Motor neuron (in vitro differentiated cells): ENCODE measurements around the gene MARCHF2. TPM values are rescaled to one million over a fixed set of nuclear protein-coding genes. Genes with fewer than 3 reads are reported as not detected.

Source experiments
- ATAC-seq, 8 experiments: fragments of 200-7000 bp; cut with Tn5 transposase; replicated peaks in 6 of 8; 2 replicates each; pipeline ENCODE4 v1.8.0; 2021; ENCODE audit warnings: mild to moderate bottlenecking in 8 of 8, moderate library complexity in 8 of 8
- H3K27ac ChIP-seq, 2 donors: fragments of 250-450 bp; sonication (Bioruptor Pico); 2 replicates each; pipeline ENCODE4 v1.9.0; 2021; ENCODE audit warnings: antibody characterized with exemption in 2 of 2, mild to moderate bottlenecking in 2 of 2, moderate library complexity in 1 of 2
- H3K4me1 ChIP-seq, 2 donors: fragments of 250-450 bp; sonication (Bioruptor Pico); replicated peaks in 1 of 2; 2 replicates each; pipeline ENCODE4 v1.6.1; 2021; ENCODE audit warnings: antibody characterized with exemption in 2 of 2, mild to moderate bottlenecking in 2 of 2, moderate library complexity in 1 of 2
- H3K4me3 ChIP-seq, 5 donors: fragments of 250-450 bp; sonication (Bioruptor Pico); 2 replicates each; pipeline ENCODE4 v1.9.0; 2021; ENCODE audit warnings: antibody characterized with exemption in 5 of 5, mild to moderate bottlenecking in 5 of 5, moderate library complexity in 4 of 5
- WGBS, 10 experiments: fragments of 450-650 bp; shearing (Covaris generic); methylation state at CpG; one replicate each; pipeline ENCODE4 v1.0.0; 2022; 5-methylcytosine and 5-hydroxymethylcytosine counted together
- in situ Hi-C, 9 experiments: fragments of 400-800 bp; cut with MboI; loops; one replicate each; pipeline ENCODE4 v1.15.0; 2021; ENCODE audit warnings: low sequenced_read_pairs in 9 of 9, low pct_unique_long_range_greater_than_20kb in 2 of 9; ENCODE audit not compliant: unreplicated experiment in 9 of 9
- total RNA-seq, 8 experiments: library from RNA; unstranded; fragments of 300-600 nt; gene quantifications; 2 replicates each; pipeline versions ENCODE4 v1.2.3 to v1.2.4, GENCODE V29; 2022

MARCHF2 gene
- total RNA-seq, 8 experiments from 2014 or later = 10.4 to 38.4 (median 19.4) TPM

- Histone ChIP-seq H3K27ac (no peak overlapping the region), H3K4me3 (no peak overlapping the region), H3K4me1 (peaks cover 11 to 18% of the 10 kb centered on the region in 2 donors)
- in situ Hi-C loops = no loop called here
- WGBS, 10 experiments = 12 to 80% (median 41%) methylated on average over 1 to 6 of the region's 11 CpGs; no CpG with 5 or more reads in 6 of the 10 experiments
- ATAC-seq = no peak
Measured at GRCh38 chr19:8392017-8392591, 21.0 kb upstream of the MARCHF2 start.

- WGBS, 10 experiments = 20 to 80% (median 60%) methylated on average over 1 to 4 of the region's 8 CpGs; no CpG with 5 or more reads in 5 of the 10 experiments
- Histone ChIP-seq H3K4me1 (peaks cover 11 to 18% of the 10 kb centered on the region in 2 donors), H3K27ac (no peak overlapping the region), H3K4me3 (no peak overlapping the region)
- in situ Hi-C loops = no loop called here
- no peak for ATAC-seq
Measured at GRCh38 chr19:8393192-8393870, 19.8 kb upstream of the MARCHF2 start.

GRCh38 chr19:8393871-8394250 is 19.2 kb upstream of the MARCHF2 start:
- no peak overlapping the region for H3K4me3 ChIP-seq
- H3K4me1 ChIP-seq = peaks cover 11 to 18% of the 10 kb centered on the region in 2 donors
- H3K27ac ChIP-seq = no peak overlapping the region
- no peak for ATAC-seq
- in situ Hi-C loops = no loop called here
- WGBS, 10 experiments = 90% methylated on average over 2 to 3 of the region's 8 CpGs; no CpG with 5 or more reads in 8 of the 10 experiments

GRCh38 chr19:8395621-8396082 is 17.5 kb upstream of the MARCHF2 start:
- 87 to 100% (median 90%) methylated on average over 1 to 5 of the region's 14 CpGs; no CpG with 5 or more reads in 5 of the 10 experiments for WGBS, 10 experiments
- Histone ChIP-seq H3K4me3 (no peak overlapping the region), H3K27ac (no peak overlapping the region), H3K4me1 (peaks cover 11 to 13% of the 10 kb centered on the region in 2 donors)
- no peak for ATAC-seq
- in situ Hi-C loops = no loop called here

- WGBS, 10 experiments = 83 to 100% (median 100%) methylated on average over 1 to 4 of the region's 7 CpGs; no CpG with 5 or more reads in 5 of the 10 experiments
- in situ Hi-C loops = no loop called here
- no peak overlapping the region for H3K27ac ChIP-seq
- H3K4me3 ChIP-seq = no peak overlapping the region
- H3K4me1 ChIP-seq = peaks cover 9 to 10% of the 10 kb centered on the region in 2 donors
- ATAC-seq = no peak
Measured at GRCh38 chr19:8396185-8396562, 16.9 kb upstream of the MARCHF2 start.

GRCh38 chr19:8396563-8397203 is 16.4 kb upstream of the MARCHF2 start:
- H3K27ac ChIP-seq = no peak overlapping the region
- H3K4me1 ChIP-seq = peaks cover 4% of the 10 kb centered on the region in 2 donors

GRCh38 chr19:8397271-8397670 is 15.8 kb upstream of the MARCHF2 start:
- in situ Hi-C loops = no loop called here
- peak in 3 of 8 experiments; percentile 2 to 7 (median 7) for ATAC-seq
- H3K27ac ChIP-seq = no peak overlapping the region

More at GRCh38 chr19:8396563-8397203, 16.4 kb upstream of the MARCHF2 start:
- 0 to 100% (median 67%) methylated on average over 1 to 5 of the region's 22 CpGs; no CpG with 5 or more reads in 1 of the 10 experiments for WGBS, 10 experiments
- in situ Hi-C loops = no loop called here
- ATAC-seq = peak in 6 of 8 experiments; percentile 11 to 84 (median 46)
- H3K4me3 ChIP-seq = no peak overlapping the region

GRCh38 chr19:8397746-8398310 is 15.3 kb upstream of the MARCHF2 start:
- Histone ChIP-seq H3K27ac (no peak overlapping the region), H3K4me3 (no peak overlapping the region), H3K4me1 (peaks cover 3 to 4% of the 10 kb centered on the region in 2 donors)
- in situ Hi-C loops = no loop called here
- peak in 4 of 8 experiments; percentile 11 to 19 (median 13) for ATAC-seq
- 93% methylated on average over 3 of the region's 10 CpGs; no CpG with 5 or more reads in 9 of the 10 experiments for WGBS, 10 experiments

More at GRCh38 chr19:8397271-8397670, 15.8 kb upstream of the MARCHF2 start:
- Histone ChIP-seq H3K4me3 (no peak overlapping the region), H3K4me1 (peaks cover 4% of the 10 kb centered on the region in 2 donors)
- 60 to 83% (median 82%) methylated on average over 1 to 2 of the region's 7 CpGs; no CpG with 5 or more reads in 7 of the 10 experiments for WGBS, 10 experiments

GRCh38 chr19:8398311-8398771 is 14.8 kb upstream of the MARCHF2 start:
- Histone ChIP-seq H3K27ac (no peak overlapping the region), H3K4me3 (no peak overlapping the region), H3K4me1 (peaks cover 0 to 4% of the 10 kb centered on the region in 2 donors)
- in situ Hi-C loops = no loop called here
- ATAC-seq = peak in 4 of 8 experiments; percentile 2 to 19 (median 12)
- WGBS, 10 experiments = 56 to 100% (median 67%) methylated on average over 2 to 9 of the region's 9 CpGs; no CpG with 5 or more reads in 5 of the 10 experiments

- Histone ChIP-seq H3K4me1 (no peaks in the 10 kb centered on the region), H3K4me3 (no peak overlapping the region), H3K27ac (no peak overlapping the region)
- no peak for ATAC-seq
- in situ Hi-C loops = no loop called here
- 95% methylated on average over 13 of the region's 34 CpGs; no CpG with 5 or more reads in 9 of the 10 experiments for WGBS, 10 experiments
Measured at GRCh38 chr19:8399681-8400188, 13.4 kb upstream of the MARCHF2 start.

- WGBS, 10 experiments = 50 to 93% methylated on average over 2 to 9 of the region's 21 CpGs; no CpG with 5 or more reads in 8 of the 10 experiments
- ATAC-seq = no peak
- in situ Hi-C loops = no loop called here
- Histone ChIP-seq H3K27ac (no peak overlapping the region), H3K4me1 (no peaks in the 10 kb centered on the region), H3K4me3 (no peak overlapping the region)
Measured at GRCh38 chr19:8401981-8402411, 11.1 kb upstream of the MARCHF2 start.

- Histone ChIP-seq H3K27ac (no peak overlapping the region), H3K4me3 (no peak overlapping the region), H3K4me1 (no peaks in the 10 kb centered on the region)
- ATAC-seq = peak in 4 of 8 experiments; percentile 10 to 24 (median 13)
- WGBS, 10 experiments = 40 to 96% methylated on average over 1 to 3 of the region's 44 CpGs; no CpG with 5 or more reads in 8 of the 10 experiments
- in situ Hi-C loops = no loop called here
Measured at GRCh38 chr19:8403098-8403819, 9.8 kb upstream of the MARCHF2 start.
